ENCODE results near the gene ARID1B. TPM values are rescaled to one million over a fixed set of nuclear protein-coding genes. Genes with fewer than 3 reads are reported as not detected.

The ARID1B gene
- total RNA-seq, 2 donors from 2014 or later: 74.0 to 110 TPM

GRCh38 chr6:156854466-156855161 is 77.4 kb downstream of the ARID1B start:
- Mint-ChIP-seq H3K4me1 (peaks cover 52% of the 10 kb centered on the region), H3K27ac (peak overlapping the region; percentile 36)
- no peaks in the 10 kb centered on the region for H3K9me3 ChIP-seq (ENCODE audit: control insufficient read depth, low read length)

GRCh38 chr6:156857573-156857972 is 80.4 kb downstream of the ARID1B start:
- no peak overlapping the region for H3K27ac Mint-ChIP-seq
- H3K27ac ChIP-seq (ENCODE audit: low read depth, low read length): no peak overlapping the region

More at GRCh38 chr6:156854466-156855161, 77.4 kb downstream of the ARID1B start:
- Mint-ChIP-seq H3K27me3 (ENCODE audit: insufficient read depth) (no peaks in the 10 kb centered on the region), H3K4me3 (no peak overlapping the region), H3K9me3 (no peaks in the 10 kb centered on the region), H3K36me3 (ENCODE audit: low read depth) (no peaks in the 10 kb centered on the region)
- Histone ChIP-seq H3K9ac (ENCODE audit: extremely low read depth, low read length, poor library complexity, severe bottlenecking) (no peak overlapping the region), H3K4me1 (ENCODE audit: control insufficient read depth, insufficient read depth, low read length) (peaks cover 11% of the 10 kb centered on the region), H3K4me3 (ENCODE audit: low read length) (no peak overlapping the region), H3K27me3 (ENCODE audit: control insufficient read depth, insufficient read depth, low read length, poor library complexity, severe bottlenecking) (no peaks in the 10 kb centered on the region), H3K27ac (ENCODE audit: low read depth, low read length) (no peak overlapping the region), H3K36me3 (ENCODE audit: control insufficient read depth, insufficient read depth, low read length) (no peaks in the 10 kb centered on the region)
- WGBS, 2 experiments (ENCODE audit: insufficient coverage in 1 of 2, insufficient read length in 1 of 2): 90 to 92% methylated on average over 5 to 10 of the region's 10 CpGs
- no peak for DNase-seq
- TF ChIP-seq CTCF (conservative IDR thresholded peaks at IDR 0.05): no peak

GRCh38 chr6:156859686-156860085 is 82.5 kb downstream of the ARID1B start:
- no peaks in the 10 kb centered on the region for H3K36me3 Mint-ChIP-seq (ENCODE audit: low read depth)
- H3K9me3 ChIP-seq (ENCODE audit: control insufficient read depth, low read length): no peaks in the 10 kb centered on the region
- no peak overlapping the region for H3K4me3 ChIP-seq (ENCODE audit: low read length)
- no peak overlapping the region for H3K4me3 Mint-ChIP-seq
- peak; percentile 2 for DNase-seq
- H3K4me1 ChIP-seq (ENCODE audit: control insufficient read depth, insufficient read depth, low read length): no peaks in the 10 kb centered on the region
- no peaks in the 10 kb centered on the region for H3K27me3 ChIP-seq (ENCODE audit: control insufficient read depth, insufficient read depth, low read length, poor library complexity, severe bottlenecking)
- H3K27ac Mint-ChIP-seq: no peak overlapping the region
- no peak overlapping the region for H3K27ac ChIP-seq (ENCODE audit: low read depth, low read length)
- no peak overlapping the region for H3K9ac ChIP-seq (ENCODE audit: extremely low read depth, low read length, poor library complexity, severe bottlenecking)
- WGBS, 2 experiments (ENCODE audit: insufficient coverage in 1 of 2, insufficient read length in 1 of 2): 83 to 91% methylated on average over 1 of the region's 1 CpG
- no peak for TF ChIP-seq CTCF (conservative IDR thresholded peaks at IDR 0.05)
- no peaks in the 10 kb centered on the region for H3K36me3 ChIP-seq (ENCODE audit: control insufficient read depth, insufficient read depth, low read length)
- no peaks in the 10 kb centered on the region for H3K27me3 Mint-ChIP-seq (ENCODE audit: insufficient read depth)
- H3K4me1 Mint-ChIP-seq: peaks cover 27% of the 10 kb centered on the region
- H3K9me3 Mint-ChIP-seq: no peaks in the 10 kb centered on the region

More at GRCh38 chr6:156857573-156857972, 80.4 kb downstream of the ARID1B start:
- no peaks in the 10 kb centered on the region for H3K36me3 Mint-ChIP-seq (ENCODE audit: low read depth)
- Histone ChIP-seq H3K4me1 (ENCODE audit: control insufficient read depth, insufficient read depth, low read length) (no peaks in the 10 kb centered on the region), H3K27me3 (ENCODE audit: control insufficient read depth, insufficient read depth, low read length, poor library complexity, severe bottlenecking) (no peaks in the 10 kb centered on the region), H3K36me3 (ENCODE audit: control insufficient read depth, insufficient read depth, low read length) (no peaks in the 10 kb centered on the region), H3K4me3 (ENCODE audit: low read length) (no peak overlapping the region), H3K9ac (ENCODE audit: extremely low read depth, low read length, poor library complexity, severe bottlenecking) (no peak overlapping the region), H3K9me3 (ENCODE audit: control insufficient read depth, low read length) (no peaks in the 10 kb centered on the region)
- H3K27me3 Mint-ChIP-seq (ENCODE audit: insufficient read depth): no peaks in the 10 kb centered on the region
- H3K9me3 Mint-ChIP-seq: no peaks in the 10 kb centered on the region
- TF ChIP-seq CTCF (conservative IDR thresholded peaks at IDR 0.05): no peak
- H3K4me3 Mint-ChIP-seq: no peak overlapping the region
- H3K4me1 Mint-ChIP-seq: peaks cover 36% of the 10 kb centered on the region
- WGBS, 2 experiments (ENCODE audit: insufficient coverage in 1 of 2, insufficient read length in 1 of 2): 92 to 100% methylated on average over 1 to 2 of the region's 2 CpGs
- DNase-seq: no peak

All from endodermal cell (in vitro differentiated cells).